GM23338 (cell line): Measurements from ENCODE around the gene CRACR2A.

Experiments used
- CTCF ChIP-seq, 2 experiments: fragments of 200-600 bp in 1 of 2; sonication (generic) in 1 of 2; conservative IDR thresholded peaks; 2 replicates each; pipeline versions ENCODE4 v1.5.1 to v1.6.1; 2016 to 2017; ENCODE audit warnings: antibody characterized with exemption in 2 of 2, low read depth in 2 of 2, mild to moderate bottlenecking in 2 of 2, moderate library complexity in 1 of 2
- EZH2phosphoT487 ChIP-seq: fragments of 200-600 bp; sonication (generic); IDR thresholded peaks from one replicate; pipeline ENCODE4 v1.8.1; 2018; ENCODE audit warnings: antibody characterized with exemption; ENCODE audit not compliant: unreplicated experiment

GRCh38 chr12:3630621-3631271 lies 122.2 kb downstream of the CRACR2A start:
- no peak for TF ChIP-seq CTCF (conservative IDR thresholded peaks at IDR 0.05; ENCODE audit: low read depth in 2 of 2)
- TF ChIP-seq EZH2phosphoT487, result no peak
